HCT116 (cell line): ENCODE data around the gene APOBEC3A. TPM values are rescaled to one million over a fixed set of nuclear protein-coding genes. Genes with fewer than 3 reads are reported as not detected.
A peak's percentile ranks its signal among the peaks of the same experiment; 100 is the strongest.
"Not testable (repeated sequence)": the region's sequence is repeated elsewhere in the genome, so short reads cannot be mapped to it uniquely, and the experiment has no call there.

ENCODE experiments used
- ATAC-seq: fragments of 200-7000 bp; cut with Tn5 transposase; 2 replicates; pipeline ENCODE4 v1.9.1; 2020; ENCODE audit warnings: mild to moderate bottlenecking, moderate library complexity
- BruUV-seq: library from RNA; stranded (reverse); fragments of 400-500 nt; replicated peaks from 2 replicates; lab custom pipeline; 2021; lab: Mats Ljungman, UMichigan
- CTCF ChIA-PET: fragments of 300-600 bp; sonication (Branson Sonifier 250); formaldehyde crosslinking; loops from one replicate; lab custom pipeline; 2021; ENCODE audit warnings: antibody characterized with exemption; lab: Charles Lee
- POLR2A ChIA-PET: fragments of 300-600, 350-600 bp; sonication (Branson Sonifier 250); formaldehyde crosslinking; loops from one replicate; lab custom pipeline; 2021; ENCODE audit warnings: antibody characterized with exemption; lab: Charles Lee
- RAD21 ChIA-PET, 2 experiments: fragments of 300-600 bp; sonication (Branson Sonifier 250); formaldehyde crosslinking; loops; one replicate each; lab custom pipeline; 2023; ENCODE audit warnings: low total read pairs in 2 of 2; ENCODE audit not compliant: uncharacterized antibody in 2 of 2, unreplicated experiment in 2 of 2, low non-redundant PET in 1 of 2; lab: Charles Lee
- DNase-seq: peaks from one replicate; pipeline ENCODE4 v3.0.0-alpha.2; 2010; ENCODE audit warnings: low read depth, low spot score
- H2AFZ ChIP-seq: fragments of 200-600 bp; shearing (Covaris generic), sonication (generic); 2 replicates; pipeline ENCODE4 v1.6.1; 2017; ENCODE audit warnings: low read depth, mixed run types, mixed read lengths, antibody characterized with exemption, low read length; ENCODE audit not compliant: poor library complexity, severe bottlenecking
- H3K27ac ChIP-seq: 2 replicates; pipeline ENCODE4 v1.5.1; 2012; ENCODE audit warnings: low read depth, low read length
- H3K27me3 ChIP-seq: fragments of 200-600 bp; sonication (generic); 2 replicates; pipeline ENCODE4 v1.6.1; 2016; ENCODE audit warnings: mixed run types, low read length, mixed read lengths; ENCODE audit not compliant: insufficient read depth
- H3K36me3 ChIP-seq, 2 experiments: fragments of 200-500 bp in 1 of 2; fragments of 200-600 bp in 1 of 2; sonication (Bioruptor generic) in 1 of 2; sonication (generic) in 1 of 2; 2 replicates each; pipeline versions ENCODE4 v1.5.1 to v1.6.1; 2014 to 2016; ENCODE audit warnings: low read length in 2 of 2, inconsistent platforms in 1 of 2, mixed read lengths in 1 of 2, mixed run types in 1 of 2; ENCODE audit not compliant: insufficient read depth in 2 of 2, control insufficient read depth in 1 of 2
- H3K4me1 ChIP-seq, 2 experiments: fragments of 200-600 bp in 1 of 2; sonication (generic) in 1 of 2; 2 replicates each; pipeline versions ENCODE4 v1.5.1 to v1.6.1; 2012 to 2017; ENCODE audit warnings: low read length in 2 of 2, inconsistent platforms in 1 of 2, mild to moderate bottlenecking in 1 of 2, mixed read lengths in 1 of 2, mixed run types in 1 of 2, moderate library complexity in 1 of 2; ENCODE audit not compliant: insufficient read depth in 2 of 2, control insufficient read depth in 1 of 2
- H3K4me2 ChIP-seq: fragments of 200-600 bp; sonication (generic); 2 replicates; pipeline ENCODE4 v1.6.1; 2017; ENCODE audit warnings: mixed run types, low read length, mixed read lengths
- H3K4me3 ChIP-seq, 2 experiments: fragments of 200-600 bp in 1 of 2; sonication (generic) in 1 of 2; replicated peaks in 1 of 2; 2 replicates each; pipeline ENCODE4 v1.5.1; 2011 to 2016; ENCODE audit warnings: low read length in 2 of 2, control low read depth in 1 of 2, low read depth in 1 of 2, mild to moderate bottlenecking in 1 of 2, mixed read lengths in 1 of 2, mixed run types in 1 of 2
- H3K79me2 ChIP-seq: fragments of 200-600 bp; sonication (generic); 2 replicates; pipeline ENCODE4 v1.6.1; 2017; ENCODE audit warnings: mild to moderate bottlenecking, mixed run types, low read length, moderate library complexity, mixed read lengths; ENCODE audit not compliant: insufficient read depth
- H3K9ac ChIP-seq: fragments of 200-600 bp; sonication (generic); 2 replicates; pipeline ENCODE4 v1.6.1; 2016; ENCODE audit warnings: low read length, mixed read lengths
- H3K9me2 ChIP-seq: fragments of 200-600 bp; sonication (generic), shearing (Covaris generic); 2 replicates; pipeline ENCODE4 v1.6.1; 2017; ENCODE audit warnings: mixed run types, mild to moderate bottlenecking, moderate library complexity; ENCODE audit not compliant: insufficient read depth
- H3K9me3 ChIP-seq, 2 experiments: fragments of 200-500 bp in 1 of 2; fragments of 200-600 bp in 1 of 2; sonication (Bioruptor generic) in 1 of 2; sonication (generic) in 1 of 2; 2 replicates each; pipeline ENCODE4 v1.6.1; 2014 to 2017; ENCODE audit warnings: low read length in 2 of 2, mixed read lengths in 2 of 2, inconsistent platforms in 1 of 2, low read depth in 1 of 2, mild to moderate bottlenecking in 1 of 2, mixed run types in 1 of 2, moderate library complexity in 1 of 2; ENCODE audit not compliant: control insufficient read depth in 1 of 2, insufficient read depth in 1 of 2
- H4K20me1 ChIP-seq: fragments of 200-600 bp; sonication (generic), shearing (Covaris generic); 2 replicates; pipeline ENCODE4 v1.6.1; 2017; ENCODE audit warnings: mixed run types, mild to moderate bottlenecking, moderate library complexity; ENCODE audit not compliant: insufficient read depth
- CBX3 ChIP-seq: IDR thresholded peaks from 2 replicates; pipeline ENCODE4 v1.6.1; 2012; ENCODE audit warnings: low read depth
- CEBPB ChIP-seq: IDR thresholded peaks from 2 replicates; pipeline ENCODE4 v1.6.1; 2012; ENCODE audit warnings: low read depth
- EGR1 ChIP-seq: IDR thresholded peaks from 2 replicates; pipeline ENCODE4 v1.6.1; 2012; ENCODE audit warnings: low read depth
- FOSL1 ChIP-seq: IDR thresholded peaks from 2 replicates; pipeline ENCODE4 v1.6.1; 2012; ENCODE audit warnings: low read depth
- JUND ChIP-seq: IDR thresholded peaks from 2 replicates; pipeline ENCODE4 v1.6.1; 2012
- MAX ChIP-seq: IDR thresholded peaks from 2 replicates; pipeline ENCODE4 v1.6.1; 2012
- POLR2A ChIP-seq: IDR thresholded peaks from 2 replicates; pipeline ENCODE4 v1.7.0; 2011; ENCODE audit warnings: borderline replicate concordance; ENCODE audit not compliant: insufficient read depth, insufficient read length; ENCODE audit errors: extremely low read depth
- POLR2AphosphoS5 ChIP-seq: IDR thresholded peaks from 2 replicates; pipeline ENCODE4 v1.6.1; 2011; ENCODE audit warnings: mild to moderate bottlenecking, low read depth, low read length, moderate library complexity
- SIN3A ChIP-seq: IDR thresholded peaks from 2 replicates; pipeline ENCODE4 v1.6.1; 2012; ENCODE audit warnings: low read depth
- SP1 ChIP-seq: IDR thresholded peaks from 2 replicates; pipeline ENCODE4 v1.6.1; 2012; ENCODE audit warnings: low read depth
- intact Hi-C: fragments of 100-400 bp; cut with micrococcal nuclease; formaldehyde crosslinking; loops from 2 replicates; pipeline ENCODE4 v1.10.0; 2022
- total RNA-seq: library from RNA; stranded (reverse); gene quantifications from one replicate; pipeline ENCODE4 v1.2.1, GENCODE V29; 2021; ENCODE audit not compliant: unreplicated experiment

Gene APOBEC3A
- total RNA-seq, 1 experiment from 2014 or later = not detected

GRCh38 chr22:38984224-38984623 is 26.8 kb downstream of the APOBEC3A start:
- DNase-seq (no peak), ATAC-seq (no peak)
- intact Hi-C loops = no loop called here
- RAD21 ChIA-PET = interaction anchor here in 1 of 2 experiments (1.1 kb wide), 1 partner anchor 57 kb away, joined by 3 read pairs; no protein-coding TSS in a partner anchor
- CTCF ChIA-PET = no interaction called here
- POLR2A ChIA-PET = no interaction called here
- Histone ChIP-seq H3K27ac (peak overlapping the region; percentile 74; the same call in 1 of the 2 replicates), H3K27me3 (no peaks in the 10 kb centered on the region), H3K36me3 (no peaks in the 10 kb centered on the region), H3K4me1 (peaks cover 22 to 42% of the 10 kb centered on the region in 2 experiments), H2AFZ (no peak overlapping the region), H3K79me2 (no peaks in the 10 kb centered on the region), H3K4me2 (peak overlapping the region; percentile 61; the same call in 1 of the 2 replicates), H3K9ac (no peak overlapping the region), H3K9me2 (no peaks in the 10 kb centered on the region), H3K4me3 (no peak overlapping the region), H3K9me3 (peaks cover 0 to 8% of the 10 kb centered on the region in 2 experiments; a peak in 1 of 4 replicates), H4K20me1 (no peaks in the 10 kb centered on the region)
- TF ChIP-seq CBX3 (peak; percentile 95), POLR2AphosphoS5 (no peak), POLR2A (no peak), EGR1 (no peak)
- no TSS peak for BruUV-seq

DNA sequence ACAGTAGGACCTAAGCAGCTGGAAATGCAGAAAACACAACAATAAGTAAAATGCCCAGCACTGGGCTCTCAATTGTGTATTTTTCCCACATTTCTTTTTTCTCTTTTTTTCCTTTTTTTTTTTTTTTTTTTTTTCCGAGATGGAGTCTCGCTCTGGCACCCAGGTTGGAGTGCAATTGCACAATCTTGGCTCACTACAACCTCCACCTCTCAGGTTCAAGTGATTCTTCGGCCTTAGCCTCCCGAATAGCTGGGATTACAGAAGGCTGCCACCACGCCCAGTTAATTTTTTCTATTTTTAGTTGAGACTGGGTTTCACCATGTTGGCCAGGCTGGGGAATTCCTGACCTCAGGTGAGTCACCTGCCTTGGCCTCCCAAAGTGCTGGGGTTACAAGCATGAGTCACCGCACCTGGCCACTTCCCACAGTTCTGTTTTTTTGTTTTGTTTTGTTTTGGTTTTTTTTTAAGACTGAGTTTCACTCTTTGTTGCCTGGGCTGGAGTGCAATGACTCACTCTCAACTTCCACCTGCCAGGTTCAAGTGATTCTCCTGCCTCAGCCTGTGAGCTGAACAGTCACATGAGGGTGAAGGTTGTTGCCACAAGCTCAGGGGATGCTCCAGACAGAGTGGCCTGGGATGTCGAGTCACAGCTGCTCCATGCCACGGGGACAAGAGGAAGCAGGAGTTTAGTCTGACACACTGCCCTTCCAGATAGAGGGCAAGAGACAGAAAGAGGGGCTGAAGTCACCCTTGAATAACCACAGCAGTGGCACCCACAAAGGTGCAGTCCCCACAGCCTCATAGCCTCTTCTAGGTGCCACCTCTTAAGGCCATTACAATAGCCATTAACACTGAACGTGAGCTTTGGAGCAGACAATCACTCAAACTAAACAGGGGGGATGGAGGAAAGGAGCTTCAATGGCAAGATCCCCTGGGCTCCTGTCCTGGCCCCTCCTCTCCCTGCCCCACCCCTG is 27.7 kb downstream of the APOBEC3A start:
- H3K27ac ChIP-seq = peak overlapping the region; percentile 74
- CTCF ChIA-PET = interaction anchor here (0.7 to 0.8 kb wide), 2 partner anchors 115 to 216 kb away, joined by 3 read pairs; no protein-coding TSS in a partner anchor
- H4K20me1 ChIP-seq, H3K27me3 ChIP-seq, H3K36me3 ChIP-seq, H2AFZ ChIP-seq, H3K9me2 ChIP-seq, BruUV-seq, H3K79me2 ChIP-seq, H3K4me3 ChIP-seq, RAD21 ChIA-PET, H3K9me3 ChIP-seq, intact Hi-C loops: not testable (repeated sequence)
- TF ChIP-seq MAX = peak; percentile 46; the same call in 1 of the 2 replicates
- TF ChIP-seq POLR2AphosphoS5 = peak; percentile 46
- TF ChIP-seq FOSL1 = peak; percentile 95
- peak; percentile 82 for TF ChIP-seq CEBPB
- TF ChIP-seq JUND = peak; percentile 93
- peak; percentile 86 for TF ChIP-seq SP1
- TF ChIP-seq CBX3 = peak; percentile 75
- 0 out of 2 replicates have a peak, but pooled peaks have one; percentile 58 for TF ChIP-seq SIN3A
- DNase-seq = peak; percentile 88
- peak overlapping the region; percentile 33 for H3K9ac ChIP-seq
- H3K4me2 ChIP-seq = peak overlapping the region; percentile 61
- H3K4me1 ChIP-seq = peaks cover 22 to 42% of the 10 kb centered on the region in 2 experiments
- POLR2A ChIA-PET = interaction anchor here (0.9 to 1.2 kb wide), 2 partner anchors 17 to 334 kb away, joined by 3 to 5 read pairs; partner anchors contain the start of gene RPL3
- ATAC-seq = peak; percentile 71
